ENCODE measurements around the gene WARS2.
"Not testable (repeated sequence)": the region's sequence is repeated elsewhere in the genome, so short reads cannot be mapped to it uniquely, and the experiment has no call there.

WARS2 gene

GRCh38 chr1:119121872-119122271, 18.6 kb downstream of the WARS2 start:
- not testable (repeated sequence) for ATAC-seq (ENCODE audit: low read depth); H3K9me3 Mint-ChIP-seq; H3K4me1 Mint-ChIP-seq; H3K27ac Mint-ChIP-seq; DNase-seq (ENCODE audit: low spot score in 2 of 2); H3K4me3 Mint-ChIP-seq; H3K27me3 Mint-ChIP-seq
- H3K36me3 Mint-ChIP-seq = peaks cover 31% of the 10 kb centered on the region

- DNase-seq (ENCODE audit: low spot score in 2 of 2) = no peak
- Mint-ChIP-seq H3K36me3 (peaks cover 27% of the 10 kb centered on the region), H3K27me3 (no peaks in the 10 kb centered on the region), H3K4me1 (peaks cover 5% of the 10 kb centered on the region), H3K27ac (no peak overlapping the region), H3K4me3 (no peak overlapping the region), H3K9me3 (peaks cover 2% of the 10 kb centered on the region)
- no peak for ATAC-seq (ENCODE audit: low read depth)
Measured at GRCh38 chr1:119116725-119117124, 23.7 kb downstream of the WARS2 start.

GRCh38 chr1:119115736-119116135, 24.7 kb downstream of the WARS2 start:
- Mint-ChIP-seq H3K27me3 (no peaks in the 10 kb centered on the region), H3K27ac (no peak overlapping the region), H3K36me3 (peaks cover 26% of the 10 kb centered on the region), H3K4me3 (no peak overlapping the region), H3K4me1 (peaks cover 5% of the 10 kb centered on the region), H3K9me3 (peaks cover 3% of the 10 kb centered on the region)
- ATAC-seq (ENCODE audit: low read depth) = no peak
- DNase-seq (ENCODE audit: low spot score in 2 of 2) = no peak

GRCh38 chr1:119115311-119115710, 25.1 kb downstream of the WARS2 start:
- ATAC-seq (ENCODE audit: low read depth) = no peak
- H3K4me1 Mint-ChIP-seq = peaks cover 5% of the 10 kb centered on the region
- DNase-seq (ENCODE audit: low spot score in 2 of 2) = no peak
- H3K27me3 Mint-ChIP-seq = no peaks in the 10 kb centered on the region
- peaks cover 3% of the 10 kb centered on the region for H3K9me3 Mint-ChIP-seq
- no peak overlapping the region for H3K27ac Mint-ChIP-seq
- H3K4me3 Mint-ChIP-seq = no peak overlapping the region
- peaks cover 26% of the 10 kb centered on the region for H3K36me3 Mint-ChIP-seq

DNA sequence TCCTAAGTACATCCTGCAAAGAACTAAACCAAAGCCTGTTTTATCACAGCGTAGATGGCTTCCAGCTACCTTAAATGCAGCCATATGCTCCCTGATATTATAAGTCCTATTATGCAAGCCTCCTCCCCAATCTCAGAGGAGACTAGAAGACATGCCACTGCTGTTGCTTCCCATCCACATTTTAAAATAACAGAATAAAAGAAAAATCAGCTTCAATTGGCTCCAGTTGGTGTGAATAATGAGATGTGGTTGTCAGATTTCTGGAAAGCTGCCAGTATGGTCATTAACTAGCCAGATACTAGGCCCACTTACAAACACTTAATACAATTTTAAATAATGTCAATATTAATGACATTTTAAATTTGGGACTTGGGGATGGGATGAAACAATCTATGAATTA, 25.7 kb downstream of the WARS2 start:
- Mint-ChIP-seq H3K4me1 (peaks cover 4% of the 10 kb centered on the region), H3K27me3 (no peaks in the 10 kb centered on the region), H3K36me3 (peaks cover 24% of the 10 kb centered on the region), H3K4me3 (no peak overlapping the region), H3K27ac (no peak overlapping the region), H3K9me3 (peaks cover 3% of the 10 kb centered on the region)
- ATAC-seq (ENCODE audit: low read depth) = no peak
- no peak for DNase-seq (ENCODE audit: low spot score in 2 of 2)

- no peak for ATAC-seq (ENCODE audit: low read depth)
- Mint-ChIP-seq H3K27me3 (no peaks in the 10 kb centered on the region), H3K4me3 (no peak overlapping the region), H3K4me1 (peaks cover 2% of the 10 kb centered on the region), H3K36me3 (peaks cover 22% of the 10 kb centered on the region), H3K9me3 (peaks cover 4% of the 10 kb centered on the region), H3K27ac (no peak overlapping the region)
- DNase-seq (ENCODE audit: low spot score in 2 of 2) = no peak
Measured at GRCh38 chr1:119112791-119113190, 27.7 kb downstream of the WARS2 start.

- no peak overlapping the region for H3K27ac Mint-ChIP-seq
- peaks cover 25% of the 10 kb centered on the region for H3K36me3 Mint-ChIP-seq
- H3K27me3 Mint-ChIP-seq = no peaks in the 10 kb centered on the region
- peaks cover 1% of the 10 kb centered on the region for H3K4me1 Mint-ChIP-seq
- no peak overlapping the region for H3K4me3 Mint-ChIP-seq
- peaks cover 4% of the 10 kb centered on the region for H3K9me3 Mint-ChIP-seq
- DNase-seq (ENCODE audit: low spot score in 2 of 2) (no peak), ATAC-seq (ENCODE audit: low read depth) (no peak)
Measured at GRCh38 chr1:119112244-119112643, 28.2 kb downstream of the WARS2 start.

DNA sequence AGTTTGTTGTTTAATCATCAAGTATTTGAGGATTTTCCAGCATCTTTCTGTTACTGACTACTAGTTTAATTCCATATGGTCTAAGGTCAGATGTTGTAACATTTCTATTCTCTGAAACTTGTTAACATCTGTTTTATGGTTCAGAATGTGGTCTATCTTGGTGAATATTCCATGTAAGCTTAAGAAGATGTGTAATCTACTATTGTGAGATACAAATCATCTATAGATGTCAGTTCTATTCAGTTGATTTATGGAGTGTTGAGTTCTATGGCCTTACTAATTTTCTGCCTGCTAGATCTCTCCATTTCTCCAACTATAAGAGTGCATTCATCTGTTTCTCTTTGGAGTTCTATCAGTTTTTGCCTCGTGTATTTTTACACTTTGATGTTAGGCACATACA, 31.5 kb downstream of the WARS2 start:
- Mint-ChIP-seq H3K9me3 (peaks cover 4% of the 10 kb centered on the region), H3K4me1 (no peaks in the 10 kb centered on the region), H3K27ac (no peak overlapping the region), H3K4me3 (no peak overlapping the region), H3K36me3 (peaks cover 21% of the 10 kb centered on the region), H3K27me3 (no peaks in the 10 kb centered on the region)
- ATAC-seq (ENCODE audit: low read depth) (no peak), DNase-seq (ENCODE audit: low spot score in 2 of 2) (no peak)

DNA sequence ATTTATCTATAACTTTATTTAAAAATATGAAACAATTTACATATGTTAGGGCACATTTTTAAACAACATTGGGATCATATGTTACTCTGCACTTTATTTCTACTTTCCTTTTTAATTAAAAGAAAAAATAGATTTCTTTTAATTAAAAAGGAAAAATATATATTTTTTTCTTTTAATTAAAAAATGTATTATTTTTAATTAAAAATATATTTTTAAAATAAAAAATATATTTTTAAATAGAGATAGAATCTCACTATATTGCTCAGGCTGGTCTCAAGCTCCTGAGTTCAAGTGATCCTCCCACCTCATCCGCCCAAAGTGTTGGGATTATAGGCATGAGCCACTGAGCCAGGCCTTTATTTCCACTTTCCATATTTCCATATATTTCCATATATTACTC, 36.7 kb downstream of the WARS2 start:
- DNase-seq (ENCODE audit: low spot score in 2 of 2) (no peak), ATAC-seq (ENCODE audit: low read depth) (no peak)
- peaks cover 10% of the 10 kb centered on the region for H3K36me3 Mint-ChIP-seq
- peaks cover 3% of the 10 kb centered on the region for H3K9me3 Mint-ChIP-seq
- no peak overlapping the region for H3K4me3 Mint-ChIP-seq
- H3K4me1 Mint-ChIP-seq = peaks cover 6% of the 10 kb centered on the region
- H3K27ac Mint-ChIP-seq = no peak overlapping the region
- H3K27me3 Mint-ChIP-seq = no peaks in the 10 kb centered on the region

GRCh38 chr1:119102051-119102450, 38.4 kb downstream of the WARS2 start:
- Mint-ChIP-seq H3K4me1 (peaks cover 10% of the 10 kb centered on the region), H3K9me3 (peaks cover 3% of the 10 kb centered on the region), H3K27ac (no peak overlapping the region), H3K27me3 (no peaks in the 10 kb centered on the region), H3K4me3 (no peak overlapping the region), H3K36me3 (peaks cover 6% of the 10 kb centered on the region)
- no peak for ATAC-seq (ENCODE audit: low read depth)
- DNase-seq (ENCODE audit: low spot score in 2 of 2) = no peak

- Mint-ChIP-seq H3K27me3 (no peaks in the 10 kb centered on the region), H3K4me3 (no peak overlapping the region), H3K4me1 (peaks cover 10% of the 10 kb centered on the region), H3K9me3 (peaks cover 3% of the 10 kb centered on the region), H3K27ac (no peak overlapping the region), H3K36me3 (peaks cover 6% of the 10 kb centered on the region)
- DNase-seq (ENCODE audit: low spot score in 2 of 2) (no peak), ATAC-seq (ENCODE audit: low read depth) (no peak)
Measured at GRCh38 chr1:119101563-119101962, 38.9 kb downstream of the WARS2 start.

GRCh38 chr1:119099775-119100174, 40.7 kb downstream of the WARS2 start:
- Mint-ChIP-seq H3K4me1 (peaks cover 10% of the 10 kb centered on the region), H3K9me3 (peaks cover 3% of the 10 kb centered on the region), H3K4me3 (no peak overlapping the region), H3K27me3 (no peaks in the 10 kb centered on the region), H3K27ac (no peak overlapping the region), H3K36me3 (no peaks in the 10 kb centered on the region)
- ATAC-seq (ENCODE audit: low read depth) (no peak), DNase-seq (ENCODE audit: low spot score in 2 of 2) (no peak)

DNA sequence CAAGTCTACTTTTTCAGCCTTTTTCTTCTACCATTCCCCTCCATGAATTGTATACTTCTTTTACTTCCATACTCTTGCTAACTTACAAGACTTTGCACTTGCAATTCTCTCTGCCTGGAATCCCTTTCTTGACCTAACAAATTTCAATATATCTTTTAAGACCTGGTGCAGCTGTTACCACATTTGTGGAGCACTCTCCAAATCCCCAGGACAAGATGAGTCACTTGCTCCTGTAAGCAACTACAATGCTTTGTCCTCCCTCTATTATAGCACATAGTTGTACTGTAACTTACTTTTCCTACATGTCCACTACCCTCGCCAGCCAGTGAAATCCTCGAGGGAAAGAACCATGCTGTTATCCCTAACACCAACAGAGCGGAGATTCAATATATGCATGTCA, 43.1 kb downstream of the WARS2 start:
- no peaks in the 10 kb centered on the region for H3K27me3 Mint-ChIP-seq
- ATAC-seq (ENCODE audit: low read depth) (no peak), DNase-seq (ENCODE audit: low spot score in 2 of 2) (no peak)
- H3K27ac Mint-ChIP-seq = no peak overlapping the region
- H3K9me3 Mint-ChIP-seq = peaks cover 1% of the 10 kb centered on the region
- H3K36me3 Mint-ChIP-seq = peaks cover 2% of the 10 kb centered on the region
- H3K4me1 Mint-ChIP-seq = peaks cover 12% of the 10 kb centered on the region
- no peak overlapping the region for H3K4me3 Mint-ChIP-seq

DNA sequence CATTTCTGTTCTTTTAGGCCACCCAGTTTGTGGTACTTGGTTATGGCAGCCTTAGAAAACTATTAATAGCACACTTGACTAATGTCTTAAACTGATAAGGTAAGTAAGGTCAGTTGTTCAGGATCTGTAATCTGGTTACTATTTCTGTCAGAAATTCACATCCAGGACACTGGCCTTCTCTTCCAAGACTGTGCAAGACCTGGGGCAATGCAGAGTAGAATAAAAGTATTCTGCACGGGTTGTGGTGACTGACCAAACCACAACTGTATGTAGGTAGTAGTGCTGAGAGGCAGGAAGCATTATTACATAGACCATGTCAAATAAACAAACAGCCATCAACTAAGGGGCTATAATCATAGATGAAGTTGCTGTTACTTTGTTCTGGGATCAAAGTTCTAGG, 46.7 kb downstream of the WARS2 start:
- Mint-ChIP-seq H3K9me3 (no peaks in the 10 kb centered on the region), H3K4me3 (no peak overlapping the region), H3K4me1 (peaks cover 6% of the 10 kb centered on the region), H3K36me3 (peaks cover 6% of the 10 kb centered on the region), H3K27me3 (no peaks in the 10 kb centered on the region), H3K27ac (no peak overlapping the region)
- DNase-seq (ENCODE audit: low spot score in 2 of 2) (no peak), ATAC-seq (ENCODE audit: low read depth) (no peak)

DNA sequence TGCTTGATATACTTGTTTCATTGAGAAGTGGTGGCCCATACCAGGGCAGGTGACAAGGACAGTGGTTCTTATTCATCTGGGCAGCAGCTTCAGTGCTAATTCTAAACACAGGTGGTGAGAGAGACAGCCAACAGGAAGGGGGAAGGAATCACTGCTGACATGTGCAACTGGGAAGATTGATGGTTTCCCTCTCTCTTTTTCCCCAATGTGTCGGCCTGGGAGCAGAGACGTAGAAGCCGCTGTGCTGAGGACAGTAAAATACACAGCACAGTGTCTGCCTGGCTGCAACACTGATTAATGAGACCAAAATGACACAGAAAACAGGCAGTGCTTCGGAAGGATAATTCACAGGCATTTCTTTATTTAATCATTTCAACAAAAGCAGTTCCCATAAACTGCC, 48.8 kb downstream of the WARS2 start:
- Mint-ChIP-seq H3K9me3 (no peaks in the 10 kb centered on the region), H3K4me3 (no peak overlapping the region), H3K27me3 (no peaks in the 10 kb centered on the region), H3K4me1 (peaks cover 11% of the 10 kb centered on the region), H3K27ac (no peak overlapping the region), H3K36me3 (peaks cover 8% of the 10 kb centered on the region)
- DNase-seq (ENCODE audit: low spot score in 2 of 2) (no peak), ATAC-seq (ENCODE audit: low read depth) (no peak)

- DNase-seq (ENCODE audit: low spot score in 2 of 2) (no peak), ATAC-seq (ENCODE audit: low read depth) (no peak)
- peaks cover 12% of the 10 kb centered on the region for H3K36me3 Mint-ChIP-seq
- H3K4me1 Mint-ChIP-seq = peaks cover 11% of the 10 kb centered on the region
- no peak overlapping the region for H3K27ac Mint-ChIP-seq
- no peak overlapping the region for H3K4me3 Mint-ChIP-seq
- H3K9me3 Mint-ChIP-seq = no peaks in the 10 kb centered on the region
- no peaks in the 10 kb centered on the region for H3K27me3 Mint-ChIP-seq
Measured at GRCh38 chr1:119090250-119090649, 50.2 kb downstream of the WARS2 start.
